Natural killer cell (primary cell): ENCODE measurements around the gene COMMD4. TPM values are rescaled to one million over a fixed set of nuclear protein-coding genes. Genes with fewer than 3 reads are reported as not detected.
"Not testable (repeated sequence)": the region's sequence is repeated elsewhere in the genome, so short reads cannot be mapped to it uniquely, and the experiment has no call there.

Source experiments
- ATAC-seq, 3 donors: fragments of 150-1000 bp in 2 of 3; fragments of 200-7000 bp in 1 of 3; cut with Tn5 transposase; 1 replicate in 1 of 3; 2 replicates in 2 of 3; pipeline ENCODE4 v1.10.0; 2021; ENCODE audit warnings: mild to moderate bottlenecking in 2 of 3, moderate library complexity in 2 of 3
- DNase-seq, 2 donors: peaks; one replicate each; pipeline versions ENCODE4 v3.0.0 to v3.0.0-alpha.2; 2013 to 2021; ENCODE audit warnings: mixed read lengths in 1 of 2
- H3K27ac ChIP-seq: one replicate; pipeline ENCODE4 v1.5.1; 2013; ENCODE audit warnings: mild to moderate bottlenecking, low read length
- H3K27me3 ChIP-seq: one replicate; pipeline ENCODE4 v1.6.1; 2013; ENCODE audit warnings: low read length; ENCODE audit not compliant: control insufficient read depth, insufficient read depth
- H3K36me3 ChIP-seq: one replicate; pipeline ENCODE4 v1.6.1; 2013; ENCODE audit warnings: low read length; ENCODE audit not compliant: control insufficient read depth, insufficient read depth
- H3K4me1 ChIP-seq: one replicate; pipeline ENCODE4 v1.6.1; 2013; ENCODE audit warnings: low read length; ENCODE audit not compliant: control insufficient read depth, insufficient read depth
- H3K4me3 ChIP-seq: one replicate; pipeline ENCODE4 v1.5.1; 2013; ENCODE audit warnings: low read length
- H3K9me3 ChIP-seq: one replicate; pipeline ENCODE4 v1.6.1; 2013; ENCODE audit warnings: low read length; ENCODE audit not compliant: control insufficient read depth, insufficient read depth
- H3K27ac Mint-ChIP-seq, 2 donors: one replicate each; pipeline ENCODE4 v1.8.0; 2022; ENCODE audit warnings: mild to moderate bottlenecking in 2 of 2, mixed read lengths in 2 of 2, moderate library complexity in 1 of 2
- H3K27me3 Mint-ChIP-seq, 2 donors: one replicate each; pipeline ENCODE4 v1.8.0; 2022; ENCODE audit warnings: low read depth in 2 of 2, mixed read lengths in 2 of 2
- H3K36me3 Mint-ChIP-seq: one replicate; pipeline ENCODE4 v1.8.0; 2022; ENCODE audit warnings: mixed read lengths
- H3K4me1 Mint-ChIP-seq, 2 donors: one replicate each; pipeline ENCODE4 v1.8.0; 2022; ENCODE audit warnings: mixed read lengths in 2 of 2
- H3K4me3 Mint-ChIP-seq: one replicate; pipeline ENCODE4 v1.8.0; 2022; ENCODE audit warnings: mild to moderate bottlenecking, moderate library complexity, mixed read lengths
- H3K9me3 Mint-ChIP-seq, 2 donors: one replicate each; pipeline ENCODE4 v1.8.0; 2022; ENCODE audit warnings: mixed read lengths in 2 of 2
- WGBS: methylation state at CpG from one replicate; pipeline ENCODE4 v1.1.7; 2013; ENCODE audit warnings: missing lambda C conversion rate; ENCODE audit not compliant: insufficient coverage; 5-methylcytosine and 5-hydroxymethylcytosine counted together
- intact Hi-C: fragments of 100-400 bp; cut with micrococcal nuclease; formaldehyde crosslinking; loops from one replicate; pipeline ENCODE4 v1.14.2; 2022
- total RNA-seq, 4 donors: library from RNA; stranded (reverse); fragments of 120-200 nt in 1 of 4; gene quantifications; one replicate each; pipeline versions ENCODE4 v1.2.3 to v1.2.4, GENCODE V29; 2013 to 2022
- TF ChIP-seq, protein P1 (sequence below): fragments of 200-600 bp; IDR thresholded peaks from one replicate; pipeline ENCODE4 v1.8.0; 2022; ENCODE audit warnings: antibody characterized with exemption

Gene COMMD4
- total RNA-seq, 3 donors from 2014 or later (not counting 1 experiment from before 2014, with no cell fraction given), result 38.8 to 56.3 (median 46.8) TPM

DNA sequence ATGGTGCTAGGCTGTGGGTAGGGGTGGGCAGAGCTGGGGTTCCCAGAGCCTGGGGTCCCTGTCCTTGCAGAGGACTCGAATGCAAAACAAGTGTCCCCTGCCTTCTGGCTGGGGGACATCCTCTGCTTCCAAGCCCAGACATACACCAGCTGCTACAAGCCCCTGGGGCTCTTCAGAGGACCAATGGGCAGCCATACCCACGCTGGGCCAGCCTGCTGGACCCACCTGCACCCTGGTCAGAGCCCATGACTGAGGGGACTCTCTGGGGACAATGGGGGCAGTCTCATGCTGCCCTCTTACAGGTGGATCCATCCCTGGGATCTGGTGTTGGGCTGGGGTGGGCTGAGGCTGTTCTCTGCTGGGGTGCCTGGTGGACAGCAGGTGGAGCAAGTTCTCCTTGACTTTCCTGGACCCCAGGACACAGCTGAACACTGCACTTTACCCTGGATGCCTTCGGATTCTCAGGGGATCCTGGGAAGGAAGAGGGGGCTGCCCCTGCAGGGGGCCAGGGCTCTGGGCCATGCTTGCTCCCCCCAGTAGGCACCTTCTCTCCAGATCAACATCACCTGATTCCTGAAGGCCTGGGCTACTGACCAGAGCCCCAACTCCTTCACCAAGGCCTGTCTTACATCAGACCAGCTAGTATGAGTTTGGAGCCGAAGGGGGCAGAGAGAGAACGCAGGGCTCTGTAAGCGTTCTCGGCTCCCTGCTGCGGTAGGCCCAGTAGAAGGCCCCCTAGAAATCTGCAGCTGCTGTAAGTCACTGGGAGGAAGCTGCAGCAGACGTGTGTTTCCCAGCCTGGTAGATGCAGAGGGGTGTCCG is 7.2 kb upstream of the COMMD4 start:
- peaks cover 6% of the 10 kb centered on the region for H3K4me1 ChIP-seq
- intact Hi-C loops, result no loop called here
- Mint-ChIP-seq H3K9me3 (no peaks in the 10 kb centered on the region), H3K27ac (no peak overlapping the region), H3K4me1 (peaks cover 5 to 8% of the 10 kb centered on the region in 2 donors), H3K4me3 (no peak overlapping the region), H3K27me3 (peaks cover 0 to 3% of the 10 kb centered on the region in 2 donors), H3K36me3 (no peaks in the 10 kb centered on the region)
- ATAC-seq, result no peak
- no peaks in the 10 kb centered on the region for H3K27me3 ChIP-seq
- no peaks in the 10 kb centered on the region for H3K36me3 ChIP-seq
- DNase-seq, result no peak
- TF ChIP-seq, protein P1, sequence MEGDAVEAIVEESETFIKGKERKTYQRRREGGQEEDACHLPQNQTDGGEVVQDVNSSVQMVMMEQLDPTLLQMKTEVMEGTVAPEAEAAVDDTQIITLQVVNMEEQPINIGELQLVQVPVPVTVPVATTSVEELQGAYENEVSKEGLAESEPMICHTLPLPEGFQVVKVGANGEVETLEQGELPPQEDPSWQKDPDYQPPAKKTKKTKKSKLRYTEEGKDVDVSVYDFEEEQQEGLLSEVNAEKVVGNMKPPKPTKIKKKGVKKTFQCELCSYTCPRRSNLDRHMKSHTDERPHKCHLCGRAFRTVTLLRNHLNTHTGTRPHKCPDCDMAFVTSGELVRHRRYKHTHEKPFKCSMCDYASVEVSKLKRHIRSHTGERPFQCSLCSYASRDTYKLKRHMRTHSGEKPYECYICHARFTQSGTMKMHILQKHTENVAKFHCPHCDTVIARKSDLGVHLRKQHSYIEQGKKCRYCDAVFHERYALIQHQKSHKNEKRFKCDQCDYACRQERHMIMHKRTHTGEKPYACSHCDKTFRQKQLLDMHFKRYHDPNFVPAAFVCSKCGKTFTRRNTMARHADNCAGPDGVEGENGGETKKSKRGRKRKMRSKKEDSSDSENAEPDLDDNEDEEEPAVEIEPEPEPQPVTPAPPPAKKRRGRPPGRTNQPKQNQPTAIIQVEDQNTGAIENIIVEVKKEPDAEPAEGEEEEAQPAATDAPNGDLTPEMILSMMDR, result no peak
- H3K9me3 ChIP-seq, result no peaks in the 10 kb centered on the region
- 81% methylated on average over 10 of the region's 10 CpGs for WGBS
- no peak overlapping the region for H3K27ac ChIP-seq
- no peak overlapping the region for H3K4me3 ChIP-seq

DNA sequence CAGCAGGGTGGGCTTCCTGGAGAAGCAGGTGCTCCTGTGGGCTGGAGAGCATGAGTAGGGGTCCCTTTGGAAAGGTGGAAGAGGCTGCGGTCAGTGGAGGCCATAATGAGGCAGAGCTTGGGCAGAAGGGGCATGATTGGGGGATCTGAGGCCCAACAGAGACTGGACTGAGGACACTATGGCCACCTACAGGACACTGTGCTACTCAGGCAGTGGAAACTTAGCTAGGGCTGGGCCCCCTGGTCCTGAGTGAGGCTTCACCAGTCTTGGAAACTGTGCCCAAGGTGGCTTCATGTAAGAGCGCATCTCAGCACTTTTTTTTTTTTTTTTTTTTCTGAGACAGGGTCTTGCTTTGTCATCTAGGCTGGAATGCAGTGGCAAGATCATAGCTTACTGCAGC is 6.3 kb upstream of the COMMD4 start:
- 96% methylated on average over 2 of the region's 2 CpGs for WGBS
- ATAC-seq (no peak), DNase-seq (no peak)
- no peak overlapping the region for H3K27ac Mint-ChIP-seq
- peaks cover 5 to 17% of the 10 kb centered on the region in 2 donors for H3K4me1 Mint-ChIP-seq
- H3K4me3 ChIP-seq, result no peak overlapping the region
- intact Hi-C loops, result no loop called here
- H3K27ac ChIP-seq, result no peak overlapping the region
- no peaks in the 10 kb centered on the region for H3K36me3 Mint-ChIP-seq
- no peaks in the 10 kb centered on the region for H3K36me3 ChIP-seq
- no peaks in the 10 kb centered on the region for H3K27me3 ChIP-seq
- peaks cover 0 to 3% of the 10 kb centered on the region in 2 donors for H3K27me3 Mint-ChIP-seq
- TF ChIP-seq, protein P1, result no peak
- H3K9me3 ChIP-seq, result no peaks in the 10 kb centered on the region
- H3K4me3 Mint-ChIP-seq, result no peak overlapping the region
- no peaks in the 10 kb centered on the region for H3K9me3 Mint-ChIP-seq
- H3K4me1 ChIP-seq, result peaks cover 13% of the 10 kb centered on the region

DNA sequence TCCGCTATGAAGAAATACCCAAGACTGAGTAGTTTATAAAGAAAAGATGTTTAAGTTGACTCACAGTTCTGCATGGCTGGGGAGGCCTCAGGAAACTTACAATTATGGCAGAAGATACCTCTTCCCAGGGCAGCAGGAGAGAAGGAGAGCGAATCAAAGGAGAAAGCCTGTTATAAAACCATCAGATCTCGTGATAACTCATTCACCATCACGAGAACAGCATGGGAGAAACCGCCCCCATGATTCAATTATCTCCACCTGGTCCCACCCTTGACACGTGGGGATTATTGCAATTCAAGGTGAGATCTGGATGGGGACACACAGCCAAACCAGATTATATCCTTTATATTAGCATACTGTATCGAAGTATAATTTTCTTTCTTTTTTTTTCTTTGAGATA is 3.8 kb upstream of the COMMD4 start:
- H3K4me3 ChIP-seq, H3K36me3 ChIP-seq, H3K9me3 Mint-ChIP-seq, H3K36me3 Mint-ChIP-seq, H3K9me3 ChIP-seq, H3K27me3 Mint-ChIP-seq, H3K27me3 ChIP-seq, H3K27ac ChIP-seq, ATAC-seq, intact Hi-C loops, DNase-seq: not testable (repeated sequence)
- Mint-ChIP-seq H3K4me3 (peak overlapping the region; percentile 7), H3K4me1 (peaks cover 25 to 40% of the 10 kb centered on the region in 2 donors), H3K27ac (peak overlapping the region; percentile 19 to 50)
- peaks cover 28% of the 10 kb centered on the region for H3K4me1 ChIP-seq
- WGBS, result 82% methylated on average over 7 of the region's 7 CpGs

DNA sequence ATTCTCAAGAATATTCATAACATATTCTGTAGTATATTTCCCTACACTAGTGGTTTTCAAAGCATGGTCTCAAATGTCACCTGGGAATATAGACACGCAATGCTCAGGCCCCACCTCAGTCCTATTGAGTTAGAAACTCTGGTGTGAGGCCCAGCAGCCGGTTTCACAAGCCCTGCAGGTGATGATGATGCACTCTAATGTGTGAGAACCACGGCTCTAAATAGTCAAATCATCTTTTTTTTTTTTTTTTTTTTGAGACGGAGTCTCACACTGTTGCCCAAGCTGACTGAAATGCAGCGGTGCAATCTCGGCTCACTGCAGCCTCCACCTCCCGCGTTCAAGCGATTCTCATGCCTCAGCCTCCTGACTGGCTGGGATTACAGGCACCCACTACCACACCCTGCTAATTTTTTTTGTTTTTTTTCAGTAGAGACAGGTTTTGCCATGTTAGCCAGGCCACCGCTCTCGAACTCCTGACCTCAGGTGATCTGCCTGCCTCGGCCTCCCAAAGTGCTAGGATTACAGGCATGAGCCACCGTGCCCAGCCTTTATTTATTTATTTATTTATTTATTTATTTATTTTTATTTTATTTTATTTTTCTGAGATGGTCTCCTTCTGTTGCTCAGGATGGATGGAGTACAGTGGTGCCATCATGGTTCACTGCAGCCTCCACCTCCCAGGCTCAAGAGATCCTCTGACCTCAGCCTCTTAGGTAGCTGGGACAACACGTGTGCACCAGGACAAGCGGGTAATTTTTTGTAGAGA is 2.0 kb upstream of the COMMD4 start:
- H3K36me3 ChIP-seq, H3K27me3 ChIP-seq, H3K36me3 Mint-ChIP-seq, H3K9me3 Mint-ChIP-seq, H3K27ac ChIP-seq, H3K4me3 ChIP-seq, H3K27me3 Mint-ChIP-seq, H3K9me3 ChIP-seq: not testable (repeated sequence)
- Mint-ChIP-seq H3K27ac (peak overlapping the region; percentile 44 to 69), H3K4me1 (peaks cover 25 to 46% of the 10 kb centered on the region in 2 donors), H3K4me3 (peak overlapping the region; percentile 50)
- WGBS, result 62% methylated on average over 14 of the region's 15 CpGs
- DNase-seq, result peak; percentile 27 to 47
- peaks cover 29% of the 10 kb centered on the region for H3K4me1 ChIP-seq
- intact Hi-C loops, result loop anchor here (2.0 kb wide), 1 partner anchor 35 kb away; the partner anchor contains the start of gene MAN2C1
- ATAC-seq, result peak; percentile 84 to 90 (median 88)
